ENCODE results near the gene CEP72. TPM values are rescaled to one million over a fixed set of nuclear protein-coding genes. Genes with fewer than 3 reads are reported as not detected.
"Not testable (repeated sequence)": the region's sequence is repeated elsewhere in the genome, so short reads cannot be mapped to it uniquely, and the experiment has no call there.

CEP72 gene
- total and polyA plus RNA-seq, 2 experiments from 2014 or later, result 3.2 to 4.2 TPM

DNA sequence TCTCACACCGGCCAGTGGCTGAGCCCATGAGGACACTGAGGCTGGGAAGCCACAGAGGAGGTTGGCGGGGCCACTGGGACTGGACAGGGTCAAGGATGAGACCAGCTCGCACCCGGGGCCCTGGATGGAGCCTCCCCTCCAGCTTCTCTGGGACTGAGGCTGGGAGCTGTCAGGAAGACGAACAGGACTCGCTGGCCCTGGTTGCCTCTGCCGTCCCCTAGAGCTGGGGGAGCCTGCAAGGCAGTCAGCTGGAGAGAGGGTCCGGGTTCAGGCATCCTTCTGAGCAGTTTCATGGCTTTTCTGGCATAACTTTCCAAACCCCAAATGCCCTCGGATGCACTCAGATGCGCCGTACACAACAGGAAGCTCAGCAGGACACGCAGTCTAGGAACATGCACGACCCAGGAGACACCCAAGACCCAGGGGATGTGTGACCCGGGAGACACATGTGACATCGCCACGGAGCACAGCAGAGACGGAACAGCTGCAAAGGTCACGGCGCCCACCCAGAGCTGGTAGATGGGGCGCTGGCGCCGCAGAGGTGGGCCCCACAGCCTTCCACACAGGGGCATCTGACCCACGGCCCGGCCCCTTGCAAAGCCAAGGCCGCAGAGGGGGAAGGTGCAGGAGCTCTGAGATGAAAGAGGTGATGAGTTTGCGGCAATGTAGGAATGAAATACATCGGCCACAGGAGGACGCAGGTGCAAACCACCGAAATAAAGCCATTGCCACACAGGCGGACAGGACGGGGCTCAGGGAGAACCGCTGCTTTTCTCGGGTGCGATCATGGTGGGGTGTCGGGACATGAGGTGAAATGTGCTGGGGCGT, 63.9 kb downstream of the CEP72 start:
- TF ChIP-seq EZH2 (IDR thresholded peaks at IDR 0.05; ENCODE audit: borderline replicate concordance), result no peak

DNA sequence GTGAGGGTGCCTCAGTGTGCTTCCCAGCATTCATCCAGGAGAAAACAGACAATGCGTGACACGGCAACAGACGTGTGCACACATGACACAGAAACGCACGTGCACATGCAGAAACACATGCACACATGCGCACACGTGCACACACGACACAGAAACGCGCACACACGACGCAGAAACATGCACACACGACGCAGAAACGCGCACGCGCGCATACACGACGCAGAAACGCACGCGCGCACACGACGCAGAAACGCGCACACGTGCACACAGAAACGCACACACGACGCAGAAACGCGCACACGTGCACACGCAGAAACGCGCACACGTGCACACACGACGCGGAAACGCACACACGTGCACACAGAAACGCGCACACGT, 64.5 kb downstream of the CEP72 start:
- no peak overlapping the region for H3K27ac ChIP-seq
- no peak for DNase-seq (ENCODE audit: low spot score)
- H3K4me1 ChIP-seq (ENCODE audit: insufficient read depth), result peaks cover 14% of the 10 kb centered on the region
- 97% methylated on average over 45 of the region's 48 CpGs for WGBS (ENCODE audit: low lambda C conversion rate, missing lambda C conversion rate)
- H4K20me1 ChIP-seq (ENCODE audit: insufficient read depth, poor library complexity, severe bottlenecking), result no peaks in the 10 kb centered on the region
- H3K4me3 ChIP-seq, result no peak overlapping the region
- H3K9me2 ChIP-seq (replicated peaks; ENCODE audit: insufficient read depth), result no peaks in the 10 kb centered on the region
- H2AFZ ChIP-seq, result no peak overlapping the region
- no peaks in the 10 kb centered on the region for H3K9me3 ChIP-seq (ENCODE audit: low read depth)
- H3K4me2 ChIP-seq, result no peak overlapping the region
- H3K27me3 ChIP-seq, result no peaks in the 10 kb centered on the region
- no peaks in the 10 kb centered on the region for H3K79me2 ChIP-seq
- no peak for TF ChIP-seq EZH2phosphoT487 (IDR thresholded peaks at IDR 0.05; ENCODE audit: low read depth, severe bottlenecking, unreplicated experiment)
- TF ChIP-seq, protein P1, sequence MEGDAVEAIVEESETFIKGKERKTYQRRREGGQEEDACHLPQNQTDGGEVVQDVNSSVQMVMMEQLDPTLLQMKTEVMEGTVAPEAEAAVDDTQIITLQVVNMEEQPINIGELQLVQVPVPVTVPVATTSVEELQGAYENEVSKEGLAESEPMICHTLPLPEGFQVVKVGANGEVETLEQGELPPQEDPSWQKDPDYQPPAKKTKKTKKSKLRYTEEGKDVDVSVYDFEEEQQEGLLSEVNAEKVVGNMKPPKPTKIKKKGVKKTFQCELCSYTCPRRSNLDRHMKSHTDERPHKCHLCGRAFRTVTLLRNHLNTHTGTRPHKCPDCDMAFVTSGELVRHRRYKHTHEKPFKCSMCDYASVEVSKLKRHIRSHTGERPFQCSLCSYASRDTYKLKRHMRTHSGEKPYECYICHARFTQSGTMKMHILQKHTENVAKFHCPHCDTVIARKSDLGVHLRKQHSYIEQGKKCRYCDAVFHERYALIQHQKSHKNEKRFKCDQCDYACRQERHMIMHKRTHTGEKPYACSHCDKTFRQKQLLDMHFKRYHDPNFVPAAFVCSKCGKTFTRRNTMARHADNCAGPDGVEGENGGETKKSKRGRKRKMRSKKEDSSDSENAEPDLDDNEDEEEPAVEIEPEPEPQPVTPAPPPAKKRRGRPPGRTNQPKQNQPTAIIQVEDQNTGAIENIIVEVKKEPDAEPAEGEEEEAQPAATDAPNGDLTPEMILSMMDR (IDR thresholded peaks at IDR 0.05; ENCODE audit: poor library complexity), result no peak
- TF ChIP-seq EZH2 (IDR thresholded peaks at IDR 0.05; ENCODE audit: borderline replicate concordance), result no peak
- no peaks in the 10 kb centered on the region for H3K36me3 ChIP-seq (replicated peaks; ENCODE audit: insufficient read depth, low read depth)

More for the DNA sequence above, 63.9 kb downstream of the CEP72 start:
- no peaks in the 10 kb centered on the region for H4K20me1 ChIP-seq (ENCODE audit: insufficient read depth, poor library complexity, severe bottlenecking)
- no peaks in the 10 kb centered on the region for H3K27me3 ChIP-seq
- H3K4me3 ChIP-seq, result no peak overlapping the region
- no peak overlapping the region for H3K4me2 ChIP-seq
- no peak for DNase-seq (ENCODE audit: low spot score)
- H2AFZ ChIP-seq, result no peak overlapping the region
- H3K9me3 ChIP-seq (ENCODE audit: low read depth), result no peaks in the 10 kb centered on the region
- H3K79me2 ChIP-seq, result no peaks in the 10 kb centered on the region
- WGBS (ENCODE audit: low lambda C conversion rate, missing lambda C conversion rate), result 87% methylated on average over 36 of the region's 36 CpGs
- no peaks in the 10 kb centered on the region for H3K9me2 ChIP-seq (replicated peaks; ENCODE audit: insufficient read depth)
- no peaks in the 10 kb centered on the region for H3K36me3 ChIP-seq (replicated peaks; ENCODE audit: insufficient read depth, low read depth)
- peaks cover 18% of the 10 kb centered on the region for H3K4me1 ChIP-seq (ENCODE audit: insufficient read depth)
- no peak overlapping the region for H3K27ac ChIP-seq

DNA sequence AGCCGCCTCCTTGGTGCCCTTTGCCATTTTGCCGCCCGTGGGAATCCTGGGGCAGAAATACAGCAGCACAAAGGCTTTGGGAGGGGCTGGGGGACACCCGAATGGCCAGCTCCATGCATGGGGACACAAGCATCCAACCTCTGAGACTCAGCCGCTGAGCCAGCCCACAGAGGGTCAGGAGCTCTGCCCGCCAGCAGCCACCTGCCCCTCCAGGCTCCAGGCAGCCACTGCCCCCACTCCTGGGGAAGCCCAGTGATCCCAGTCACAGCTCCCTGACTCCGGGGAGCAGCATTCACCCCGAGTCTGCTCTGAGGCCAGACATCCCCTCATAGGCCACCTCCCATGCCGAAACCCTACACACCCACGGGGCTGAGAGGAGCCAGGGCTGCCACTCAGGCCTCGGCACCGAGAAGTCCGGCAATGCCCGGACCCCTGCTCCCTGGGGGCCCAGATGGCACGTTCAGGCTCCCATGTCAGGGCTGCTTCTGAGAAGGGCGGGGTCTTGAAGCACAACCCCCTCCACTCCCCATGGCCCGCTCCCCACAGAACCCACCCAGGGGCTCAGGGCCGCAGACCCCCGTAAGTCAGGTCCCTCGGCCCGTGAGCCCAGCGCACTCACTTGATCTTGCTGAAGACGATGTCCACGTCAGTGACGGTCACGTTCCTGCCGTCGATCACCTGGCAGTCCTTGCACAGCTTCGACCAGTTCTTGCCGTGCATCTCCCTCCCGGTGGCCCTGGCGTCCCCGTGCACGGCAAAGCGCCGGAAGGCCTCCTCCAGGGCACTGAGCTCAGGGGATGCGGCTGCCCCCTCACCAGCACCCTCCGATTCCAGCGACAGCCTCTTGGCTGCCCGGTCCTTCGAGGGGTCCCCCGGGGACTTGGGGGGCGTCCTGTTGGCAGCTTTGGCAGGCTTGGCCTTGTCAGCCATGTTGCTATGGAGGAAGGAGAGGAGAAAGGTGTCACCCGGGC, 65.3 kb downstream of the CEP72 start:
- TF ChIP-seq EZH2phosphoT487 (IDR thresholded peaks at IDR 0.05; ENCODE audit: low read depth, severe bottlenecking, unreplicated experiment) (no peak), EZH2 (IDR thresholded peaks at IDR 0.05; ENCODE audit: borderline replicate concordance) (no peak)
- TF ChIP-seq, protein P1 (IDR thresholded peaks at IDR 0.05; ENCODE audit: poor library complexity), result no peak
- Histone ChIP-seq H3K4me2 (no peak overlapping the region), H4K20me1 (ENCODE audit: insufficient read depth, poor library complexity, severe bottlenecking) (no peaks in the 10 kb centered on the region), H3K79me2 (no peaks in the 10 kb centered on the region), H3K27ac (no peak overlapping the region), H3K36me3 (replicated peaks; ENCODE audit: insufficient read depth, low read depth) (no peaks in the 10 kb centered on the region), H3K9me3 (ENCODE audit: low read depth) (no peaks in the 10 kb centered on the region), H3K27me3 (no peaks in the 10 kb centered on the region), H2AFZ (no peak overlapping the region), H3K4me3 (no peak overlapping the region), H3K9me2 (replicated peaks; ENCODE audit: insufficient read depth) (no peaks in the 10 kb centered on the region), H3K4me1 (ENCODE audit: insufficient read depth) (peaks cover 7% of the 10 kb centered on the region)
- WGBS (ENCODE audit: low lambda C conversion rate, missing lambda C conversion rate), result 88% methylated on average over 41 of the region's 44 CpGs
- DNase-seq (ENCODE audit: low spot score), result peak; percentile 4

- H3K4me3 ChIP-seq; H2AFZ ChIP-seq; H3K4me2 ChIP-seq; H3K9me2 ChIP-seq (replicated peaks; ENCODE audit: insufficient read depth); H4K20me1 ChIP-seq (ENCODE audit: insufficient read depth, poor library complexity, severe bottlenecking); H3K36me3 ChIP-seq (replicated peaks; ENCODE audit: insufficient read depth, low read depth); H3K27me3 ChIP-seq; H3K79me2 ChIP-seq; H3K27ac ChIP-seq; H3K4me1 ChIP-seq (ENCODE audit: insufficient read depth); H3K9me3 ChIP-seq (ENCODE audit: low read depth); DNase-seq (ENCODE audit: low spot score): not testable (repeated sequence)
- 83% methylated on average over 14 of the region's 16 CpGs for WGBS (ENCODE audit: low lambda C conversion rate, missing lambda C conversion rate)
These were observed 66.4 kb downstream of the CEP72 start for GRCh38 chr5:678521-678920.

DNA sequence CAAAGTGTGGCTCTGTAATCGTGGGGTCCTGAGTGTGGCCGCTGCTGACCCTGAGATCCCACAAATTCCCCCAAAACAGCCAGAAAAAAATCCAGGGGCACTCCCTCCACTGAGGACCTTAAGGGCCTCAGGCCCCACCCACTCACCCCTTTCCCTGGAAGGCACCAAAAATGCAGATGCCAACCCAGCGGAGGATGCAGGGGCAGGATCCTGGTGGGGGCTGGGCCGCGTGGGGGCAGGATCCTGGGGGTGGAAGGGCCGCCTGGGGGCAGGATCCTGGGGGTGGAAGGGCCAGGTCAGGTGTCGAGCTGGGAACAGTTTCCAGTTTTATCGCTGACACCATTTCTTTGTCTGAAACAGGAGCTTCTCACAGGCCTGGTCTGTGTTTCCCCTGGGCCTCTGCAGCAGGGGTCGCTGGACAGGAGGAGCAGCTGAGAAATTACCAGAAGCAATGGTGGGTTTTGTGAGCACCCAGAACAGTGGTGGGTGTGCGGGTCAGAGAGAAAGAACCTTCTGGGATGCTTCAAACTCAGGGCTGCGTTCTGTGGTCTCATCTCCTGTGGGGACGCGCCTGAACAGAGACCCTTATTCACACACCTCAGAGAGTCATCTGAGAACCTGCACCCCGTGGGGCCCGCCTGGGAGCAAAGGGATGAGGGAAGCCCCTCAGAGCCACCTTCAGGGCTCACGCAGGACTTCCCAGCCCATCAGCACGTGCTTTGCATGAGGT, 67.2 kb downstream of the CEP72 start:
- DNase-seq (ENCODE audit: low spot score), result not testable (repeated sequence)

More for the DNA sequence above, 67.2 kb downstream of the CEP72 start:
- not testable (repeated sequence) for H3K27ac ChIP-seq; H2AFZ ChIP-seq; H3K4me1 ChIP-seq (ENCODE audit: insufficient read depth); H3K79me2 ChIP-seq; H3K9me2 ChIP-seq (replicated peaks; ENCODE audit: insufficient read depth); H3K4me2 ChIP-seq; H4K20me1 ChIP-seq (ENCODE audit: insufficient read depth, poor library complexity, severe bottlenecking); H3K27me3 ChIP-seq; H3K9me3 ChIP-seq (ENCODE audit: low read depth); H3K4me3 ChIP-seq; H3K36me3 ChIP-seq (replicated peaks; ENCODE audit: insufficient read depth, low read depth)
- WGBS (ENCODE audit: low lambda C conversion rate, missing lambda C conversion rate), result 77% methylated on average over 13 of the region's 17 CpGs

Data from hepatocyte (in vitro differentiated cells).